HepG2 (cell line): ENCODE measurements around the gene FOXA1. TPM values are rescaled to one million over a fixed set of nuclear protein-coding genes. Genes with fewer than 3 reads are reported as not detected.

Source experiments
- CENPX ChIP-seq: sonication (generic); formaldehyde crosslinking; IDR thresholded peaks from 2 replicates; pipeline ENCODE4 v1.9.0; 2021; ENCODE audit warnings: mild to moderate bottlenecking, missing genetic modification reagents, moderate library complexity
- FOXM1 ChIP-seq: sonication (generic); formaldehyde crosslinking; IDR thresholded peaks from 2 replicates; pipeline ENCODE4 v1.5.0; 2020; ENCODE audit warnings: missing genetic modification reagents
- HHEX ChIP-seq: IDR thresholded peaks from 2 replicates; pipeline ENCODE4 v1.6.1; 2016; ENCODE audit warnings: control low read depth
- KDM5B ChIP-seq: sonication (generic); formaldehyde crosslinking; IDR thresholded peaks from 2 replicates; pipeline ENCODE4 v1.4.0; 2020; ENCODE audit warnings: missing genetic modification reagents, mild to moderate bottlenecking, borderline replicate concordance
- KLF11 ChIP-seq: IDR thresholded peaks from 2 replicates; pipeline ENCODE4 v1.6.1; 2016; ENCODE audit warnings: missing compliant biosample characterization
- SIN3A ChIP-seq: IDR thresholded peaks from 2 replicates; pipeline ENCODE4 v1.6.1; 2011; ENCODE audit warnings: low read depth, mild to moderate bottlenecking, control low read depth, low read length, borderline replicate concordance
- SRY ChIP-seq: sonication (generic); formaldehyde crosslinking; IDR thresholded peaks from 2 replicates; pipeline ENCODE4 v1.8.0; 2022; ENCODE audit warnings: mild to moderate bottlenecking, missing genetic modification reagents
- THAP11 ChIP-seq: IDR thresholded peaks from 2 replicates; pipeline ENCODE4 v1.6.1; 2016; ENCODE audit warnings: missing biosample characterization, missing genetic modification reagents
- TOPORS ChIP-seq: sonication (generic); formaldehyde crosslinking; IDR thresholded peaks from 2 replicates; pipeline ENCODE4 v1.8.0; 2023; ENCODE audit warnings: mild to moderate bottlenecking, missing genetic modification reagents
- ZNF121 ChIP-seq: sonication (generic); formaldehyde crosslinking; IDR thresholded peaks from 2 replicates; pipeline ENCODE4 v1.5.0; 2020; ENCODE audit warnings: mild to moderate bottlenecking, missing genetic modification reagents
- ZNF292 ChIP-seq: sonication (generic); formaldehyde crosslinking; IDR thresholded peaks from 2 replicates; pipeline ENCODE4 v1.8.1; 2022; ENCODE audit warnings: mild to moderate bottlenecking, low read depth, missing genetic modification reagents, borderline replicate concordance
- ZNF317 ChIP-seq: sonication (generic); formaldehyde crosslinking; IDR thresholded peaks from 2 replicates; pipeline ENCODE4 v1.5.0; 2020; ENCODE audit warnings: mild to moderate bottlenecking, missing genetic modification reagents
- ZNF468 ChIP-seq: sonication (generic); formaldehyde crosslinking; IDR thresholded peaks from 2 replicates; pipeline ENCODE4 v1.8.0; 2022; ENCODE audit warnings: mild to moderate bottlenecking, moderate library complexity, missing genetic modification reagents
- ZNF747 ChIP-seq: sonication (generic); formaldehyde crosslinking; IDR thresholded peaks from 2 replicates; pipeline ENCODE4 v1.8.1; 2023; ENCODE audit warnings: missing genetic modification reagents, mild to moderate bottlenecking, borderline replicate concordance
- ZNF749 ChIP-seq: sonication (generic); formaldehyde crosslinking; IDR thresholded peaks from 2 replicates; pipeline ENCODE4 v1.8.0; 2022; ENCODE audit warnings: mild to moderate bottlenecking, missing genetic modification reagents, moderate library complexity, borderline replicate concordance
- ZNF792 ChIP-seq: IDR thresholded peaks from 2 replicates; pipeline ENCODE4 v1.6.1; 2016
- ZNF841 ChIP-seq: sonication (generic); formaldehyde crosslinking; IDR thresholded peaks from 2 replicates; pipeline ENCODE4 v1.8.1; 2023; ENCODE audit warnings: missing genetic modification reagents, borderline replicate concordance
- ZSCAN30 ChIP-seq: sonication (generic); formaldehyde crosslinking; IDR thresholded peaks from 2 replicates; pipeline ENCODE4 v1.5.0; 2020; ENCODE audit warnings: mild to moderate bottlenecking, missing genetic modification reagents
- polyA plus RNA-seq, 8 experiments: library from polyadenylated mRNA; depleted of rRNA in 3 of 8; stranded (reverse) in 7 of 8; unstranded in 1 of 8; fragments of >200 nt; fragmentation: Illumina TruSeq in 4 of 8; extraction: Trizol in 4 of 8; gene quantifications; 2 replicates each; pipeline versions ENCODE4 v1.2.1 to v1.2.3, GENCODE V29; 2011 to 2016; ENCODE audit warnings: low read depth in 4 of 8, missing spikeins in 1 of 8, mixed read lengths in 1 of 8; ENCODE audit not compliant: insufficient read depth in 1 of 8
- total RNA-seq, 5 experiments: library from RNA; depleted of rRNA; stranded (reverse); fragments of >200 nt; fragmentation: Illumina TruSeq; extraction: Trizol; gene quantifications; 2 replicates each; pipeline ENCODE4 v1.2.3, GENCODE V29; 2016; ENCODE audit warnings: low read depth in 1 of 5
- TF ChIP-seq, protein P1 (sequence below): sonication (generic); formaldehyde crosslinking; IDR thresholded peaks from 2 replicates; pipeline ENCODE4 v1.5.0; 2020; ENCODE audit warnings: mild to moderate bottlenecking, missing genetic modification reagents
- TF ChIP-seq, protein P2 (sequence below): sonication (generic); formaldehyde crosslinking; IDR thresholded peaks from 2 replicates; pipeline ENCODE4 v1.5.0; 2020; ENCODE audit warnings: mild to moderate bottlenecking, missing genetic modification reagents, borderline replicate concordance
- TF ChIP-seq, protein P3 (sequence below): sonication (generic); formaldehyde crosslinking; IDR thresholded peaks from 2 replicates; pipeline ENCODE4 v1.8.1; 2023; ENCODE audit warnings: mild to moderate bottlenecking, inconsistent platforms, moderate library complexity, missing genetic modification reagents, borderline replicate concordance
- TF ChIP-seq, protein P4 (sequence below): sonication (generic); formaldehyde crosslinking; IDR thresholded peaks from 2 replicates; pipeline ENCODE4 v1.5.1; 2020; ENCODE audit warnings: missing genetic modification reagents, mild to moderate bottlenecking, borderline replicate concordance

The FOXA1 gene
- total and polyA plus RNA-seq, 2 of the 13 experiments (the other 11 are each of a cell fraction or from before 2014, with no cell fraction given) = 43.4 to 58.6 TPM

DNA sequence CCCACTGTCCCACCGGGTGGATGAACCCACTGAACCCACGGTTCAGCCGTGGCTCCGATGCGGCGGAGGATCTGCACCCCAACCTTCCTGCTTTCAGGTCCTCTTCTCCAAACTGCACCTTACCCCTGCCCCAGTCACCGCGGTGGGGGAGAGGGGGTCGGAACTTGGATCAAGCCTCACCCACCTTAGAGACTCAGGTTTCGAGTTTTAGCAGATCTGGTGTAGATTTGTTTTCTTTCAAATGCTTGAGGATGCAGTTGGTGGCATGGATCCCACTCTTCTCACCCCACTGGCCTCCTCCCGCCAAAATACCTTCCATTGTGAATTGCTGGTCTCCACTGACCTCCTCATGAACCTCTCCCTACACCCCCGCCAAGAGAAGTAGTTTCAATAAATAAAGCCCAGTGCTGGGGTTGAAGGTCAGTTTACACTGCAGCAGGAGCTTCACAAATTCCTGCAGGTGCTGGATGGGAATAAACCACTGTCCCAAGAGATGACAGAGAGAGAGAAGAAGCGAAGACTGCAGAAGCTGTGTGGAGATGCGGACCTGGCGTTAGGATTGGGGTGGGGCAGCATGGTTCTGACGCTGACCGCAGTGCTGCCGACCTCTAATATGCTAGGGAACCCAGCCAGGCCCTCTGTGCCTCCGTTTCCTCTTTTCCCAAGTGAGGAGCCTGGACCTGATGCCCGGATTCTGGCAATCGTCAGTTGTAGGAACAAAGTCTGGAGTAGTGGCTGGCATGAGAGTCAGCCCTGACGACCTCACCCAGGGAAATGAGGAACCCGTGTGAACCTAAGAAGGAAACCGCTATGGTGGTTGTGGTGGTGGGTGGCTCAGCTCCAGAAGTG lies 7.8 kb upstream of the FOXA1 start (continued):
- TF ChIP-seq KDM5B (CRISPR knock-in tag) (no peak; the same call in none of the 2 replicates), HHEX (CRISPR knock-in tag) (peak; percentile 57), ZNF841 (no peak), SIN3A (no peak), ZNF747 (CRISPR knock-in tag) (peak; percentile 68; the same call in 1 of the 2 replicates), ZNF121 (CRISPR knock-in tag) (no peak; the same call in 1 of the 2 replicates), ZNF792 (CRISPR knock-in tag) (peak; percentile 83), ZNF749 (CRISPR knock-in tag) (no peak), CENPX (CRISPR knock-in tag) (no peak), FOXM1 (no peak), THAP11 (CRISPR knock-in tag) (peak; percentile 60), KLF11 (CRISPR knock-in tag) (no peak), ZSCAN30 (CRISPR knock-in tag) (no peak; the same call in 1 of the 2 replicates), ZNF317 (CRISPR knock-in tag) (no peak), TOPORS (CRISPR knock-in tag) (0 out of 2 replicates have a peak, but pooled peaks have one; percentile 61), ZNF468 (CRISPR knock-in tag) (no peak), SRY (CRISPR knock-in tag) (peak; percentile 35; the same call in 1 of the 2 replicates), ZNF292 (CRISPR knock-in tag) (peak; percentile 99; the same call in 1 of the 2 replicates)
- TF ChIP-seq, protein P1, sequence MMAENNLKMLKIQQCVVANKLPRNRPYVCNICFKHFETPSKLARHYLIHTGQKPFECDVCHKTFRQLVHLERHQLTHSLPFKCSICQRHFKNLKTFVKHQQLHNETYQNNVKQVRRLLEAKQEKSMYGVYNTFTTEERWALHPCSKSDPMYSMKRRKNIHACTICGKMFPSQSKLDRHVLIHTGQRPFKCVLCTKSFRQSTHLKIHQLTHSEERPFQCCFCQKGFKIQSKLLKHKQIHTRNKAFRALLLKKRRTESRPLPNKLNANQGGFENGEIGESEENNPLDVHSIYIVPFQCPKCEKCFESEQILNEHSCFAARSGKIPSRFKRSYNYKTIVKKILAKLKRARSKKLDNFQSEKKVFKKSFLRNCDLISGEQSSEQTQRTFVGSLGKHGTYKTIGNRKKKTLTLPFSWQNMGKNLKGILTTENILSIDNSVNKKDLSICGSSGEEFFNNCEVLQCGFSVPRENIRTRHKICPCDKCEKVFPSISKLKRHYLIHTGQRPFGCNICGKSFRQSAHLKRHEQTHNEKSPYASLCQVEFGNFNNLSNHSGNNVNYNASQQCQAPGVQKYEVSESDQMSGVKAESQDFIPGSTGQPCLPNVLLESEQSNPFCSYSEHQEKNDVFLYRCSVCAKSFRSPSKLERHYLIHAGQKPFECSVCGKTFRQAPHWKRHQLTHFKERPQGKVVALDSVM = peak; percentile 65; the same call in 1 of the 2 replicates
- TF ChIP-seq, protein P2, sequence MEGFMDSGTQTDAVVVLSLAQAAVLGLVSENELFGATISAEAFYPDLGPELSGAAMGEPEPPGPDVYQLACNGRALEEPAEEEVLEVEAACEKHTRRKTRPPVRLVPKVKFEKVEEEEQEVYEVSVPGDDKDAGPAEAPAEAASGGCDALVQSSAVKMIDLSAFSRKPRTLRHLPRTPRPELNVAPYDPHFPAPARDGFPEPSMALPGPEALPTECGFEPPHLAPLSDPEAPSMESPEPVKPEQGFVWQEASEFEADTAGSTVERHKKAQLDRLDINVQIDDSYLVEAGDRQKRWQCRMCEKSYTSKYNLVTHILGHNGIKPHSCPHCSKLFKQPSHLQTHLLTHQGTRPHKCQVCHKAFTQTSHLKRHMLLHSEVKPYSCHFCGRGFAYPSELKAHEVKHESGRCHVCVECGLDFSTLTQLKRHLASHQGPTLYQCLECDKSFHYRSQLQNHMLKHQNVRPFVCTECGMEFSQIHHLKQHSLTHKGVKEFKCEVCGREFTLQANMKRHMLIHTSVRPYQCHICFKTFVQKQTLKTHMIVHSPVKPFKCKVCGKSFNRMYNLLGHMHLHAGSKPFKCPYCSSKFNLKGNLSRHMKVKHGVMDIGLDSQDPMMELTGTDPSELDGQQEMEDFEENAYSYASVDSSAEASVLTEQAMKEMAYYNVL (CRISPR knock-in tag) = peak; percentile 88
- TF ChIP-seq, protein P3, sequence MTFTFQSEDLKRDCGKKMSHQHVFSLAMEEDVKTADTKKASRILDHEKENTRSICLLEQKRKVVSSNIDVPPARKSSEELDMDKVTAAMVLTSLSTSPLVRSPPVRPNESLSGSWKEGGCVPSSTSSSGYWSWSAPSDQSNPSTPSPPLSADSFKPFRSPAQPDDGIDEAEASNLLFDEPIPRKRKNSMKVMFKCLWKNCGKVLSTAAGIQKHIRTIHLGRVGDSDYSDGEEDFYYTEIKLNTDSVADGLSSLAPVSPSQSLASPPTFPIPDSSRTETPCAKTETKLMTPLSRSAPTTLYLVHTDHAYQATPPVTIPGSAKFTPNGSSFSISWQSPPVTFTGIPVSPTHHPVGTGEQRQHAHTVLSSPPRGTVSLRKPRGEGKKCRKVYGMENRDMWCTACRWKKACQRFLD (CRISPR knock-in tag) = 0 out of 2 replicates have a peak, but pooled peaks have one; percentile 37
- TF ChIP-seq, protein P4, sequence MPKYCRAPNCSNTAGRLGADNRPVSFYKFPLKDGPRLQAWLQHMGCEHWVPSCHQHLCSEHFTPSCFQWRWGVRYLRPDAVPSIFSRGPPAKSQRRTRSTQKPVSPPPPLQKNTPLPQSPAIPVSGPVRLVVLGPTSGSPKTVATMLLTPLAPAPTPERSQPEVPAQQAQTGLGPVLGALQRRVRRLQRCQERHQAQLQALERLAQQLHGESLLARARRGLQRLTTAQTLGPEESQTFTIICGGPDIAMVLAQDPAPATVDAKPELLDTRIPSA (CRISPR knock-in tag) = peak; percentile 93; the same call in 1 of the 2 replicates
